Stimulated activated CD4-positive, alpha-beta T cell treated with anti-CD3 and anti-CD28 coated beads, Interleukin-1b, Interleukin-23, amount 100 ng/mL, for 48 hours (primary cell): ENCODE measurements around the gene CAT.

ENCODE experiments used
- DNase-seq: peaks from one replicate; pipeline ENCODE4 v3.0.0-alpha.2; 2020

Gene CAT

DNA sequence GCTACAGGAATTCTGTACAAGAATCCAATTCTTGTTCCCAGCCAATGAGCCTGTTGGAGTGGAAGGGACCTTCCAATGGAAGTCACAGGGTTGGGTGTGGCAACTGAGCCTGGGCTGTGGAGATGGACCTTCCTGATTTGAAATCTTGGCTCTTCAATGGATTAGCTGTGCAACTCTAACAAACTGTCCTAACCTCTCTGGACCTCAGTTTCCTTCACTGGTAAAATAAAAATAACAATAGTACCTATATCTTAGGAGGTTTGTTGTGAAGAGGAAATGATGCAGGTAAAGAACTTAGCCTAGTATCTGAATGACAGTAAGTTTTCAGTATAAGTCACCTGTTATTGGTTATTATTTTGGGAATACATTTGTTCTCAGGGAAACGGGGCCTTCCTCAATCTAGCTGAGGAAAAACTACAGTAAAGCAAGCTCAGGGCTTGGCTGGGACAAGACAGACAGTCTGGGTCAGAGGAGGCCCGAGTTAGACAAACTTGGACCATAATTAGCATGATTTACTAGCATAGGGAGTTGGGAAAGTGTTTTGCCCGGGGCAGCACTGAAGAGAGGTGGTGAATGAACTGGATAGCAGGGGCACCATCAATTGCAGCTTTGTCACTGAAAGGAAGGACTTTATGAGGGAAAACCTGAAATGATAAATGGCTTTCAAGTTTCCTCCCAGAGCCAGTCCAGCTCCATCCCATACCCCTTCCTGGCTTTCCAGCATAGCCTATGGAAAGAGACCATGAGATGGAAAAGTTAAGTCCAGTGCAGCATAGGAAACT lies 61.2 kb downstream of the CAT start:
- DNase-seq: no peak

DNA sequence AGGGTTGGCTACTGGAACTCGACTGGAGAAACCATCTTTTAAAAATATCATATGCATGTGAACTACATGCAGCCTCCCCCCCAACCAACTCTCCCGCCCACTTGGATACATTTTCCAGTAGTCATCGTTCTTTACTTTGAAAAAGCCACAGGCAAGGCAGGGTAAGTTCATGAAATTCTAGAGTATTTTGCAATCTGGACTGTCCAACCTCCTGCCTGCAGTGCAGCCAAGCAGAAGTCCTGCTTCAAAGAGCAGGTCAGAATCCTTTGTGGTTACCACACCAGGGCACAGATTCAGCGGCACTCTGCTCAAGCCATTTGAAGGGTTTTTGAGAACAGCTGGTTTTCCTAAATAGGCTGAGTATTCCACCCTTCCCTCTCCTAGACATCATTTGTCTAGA lies 62.8 kb downstream of the CAT start:
- DNase-seq: no peak

DNA sequence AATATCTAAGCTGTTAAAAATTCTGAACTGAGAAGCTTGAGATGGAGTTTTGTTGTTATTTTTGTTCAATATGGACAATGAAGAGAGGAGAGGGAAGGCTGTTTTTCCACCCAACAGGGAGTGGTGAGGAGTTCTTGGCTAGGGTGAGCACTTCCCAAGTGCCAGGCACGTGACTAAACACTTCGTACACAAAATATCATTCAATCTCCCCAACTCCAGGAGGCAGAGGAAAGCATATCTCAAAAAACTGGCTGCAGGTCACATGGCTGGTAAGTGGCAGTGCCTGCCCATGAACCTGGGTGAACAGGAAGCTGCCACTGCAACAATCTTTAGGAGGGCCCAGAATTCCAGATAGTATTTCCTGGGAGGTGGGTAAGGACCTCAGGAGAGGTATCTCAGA lies 63.2 kb downstream of the CAT start:
- DNase-seq: no peak

DNA sequence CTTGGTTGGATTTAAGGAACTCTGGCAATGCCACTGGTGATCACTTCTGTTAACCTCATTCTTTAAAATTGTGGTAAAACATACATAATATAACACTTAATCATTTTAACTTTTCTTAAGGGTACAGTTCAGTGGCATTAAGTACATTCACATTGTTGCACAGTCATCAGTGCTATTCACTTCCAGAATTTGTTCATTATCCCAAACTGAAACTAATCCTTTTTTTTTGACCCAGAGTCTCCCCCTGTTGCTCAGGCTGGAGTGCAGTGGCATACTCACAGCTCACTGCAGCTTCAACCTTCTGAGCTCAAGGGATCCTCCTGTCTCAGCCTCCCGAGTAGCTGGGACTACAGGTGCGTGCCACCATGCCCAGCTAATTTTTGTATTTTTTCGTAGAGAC lies 64.2 kb downstream of the CAT start:
- no peak for DNase-seq

DNA sequence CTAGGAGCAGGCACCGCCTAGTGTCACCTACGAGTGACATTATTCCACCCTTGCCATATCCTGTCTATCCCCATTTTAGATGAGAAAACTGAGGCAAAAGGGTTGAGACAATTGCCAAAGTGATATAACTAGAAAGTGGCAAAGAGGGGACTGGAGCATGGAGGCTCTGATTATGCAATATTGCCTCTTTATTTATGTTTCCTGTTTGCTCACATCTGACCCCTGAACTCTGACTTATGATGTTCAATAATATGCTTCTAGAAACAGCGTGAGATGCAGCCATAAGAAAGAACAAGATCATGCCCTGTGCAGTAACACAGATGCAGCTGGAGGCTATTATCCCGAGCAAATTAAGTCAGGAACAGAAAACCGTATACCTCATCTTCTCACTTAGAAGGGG lies 67.1 kb downstream of the CAT start:
- no peak for DNase-seq

DNA sequence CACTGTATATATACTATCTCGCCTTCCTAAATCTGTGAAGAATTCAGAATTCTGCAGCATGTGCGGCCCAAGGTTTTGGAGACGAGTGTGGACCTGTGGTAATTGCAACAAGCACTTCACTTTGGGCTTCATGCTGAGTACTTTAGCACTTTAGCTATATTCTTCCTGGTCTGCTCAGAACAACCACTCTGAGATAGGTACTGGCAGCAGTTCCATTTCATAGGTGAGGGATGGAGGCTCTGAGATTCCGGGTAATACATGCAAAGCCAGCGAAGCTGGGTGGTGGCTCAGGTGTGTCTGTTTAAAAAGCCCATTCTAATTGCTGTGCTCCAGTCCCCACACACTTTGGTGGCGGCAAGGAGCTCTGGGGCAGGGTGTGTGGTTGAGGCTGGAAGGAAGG lies 68.4 kb downstream of the CAT start:
- DNase-seq: no peak

DNA sequence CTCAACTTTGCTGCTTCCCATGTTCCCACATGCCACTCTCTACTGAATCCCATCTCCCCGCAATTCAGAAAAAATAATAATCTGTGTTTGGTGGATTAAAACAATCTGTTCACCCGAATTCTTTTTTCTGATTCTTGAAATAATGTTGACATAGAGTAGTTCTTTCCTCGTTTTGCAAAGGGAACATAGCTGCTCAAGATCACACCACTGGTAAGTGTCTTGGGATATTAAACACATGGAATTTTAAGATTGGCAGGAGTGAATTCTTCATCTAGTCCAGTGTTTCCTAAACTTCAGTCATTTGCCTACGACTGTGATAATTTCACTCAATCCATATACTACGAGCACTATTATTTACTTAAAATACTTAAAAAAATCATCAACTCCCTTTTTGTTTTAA lies 68.9 kb downstream of the CAT start:
- DNase-seq: no peak

DNA sequence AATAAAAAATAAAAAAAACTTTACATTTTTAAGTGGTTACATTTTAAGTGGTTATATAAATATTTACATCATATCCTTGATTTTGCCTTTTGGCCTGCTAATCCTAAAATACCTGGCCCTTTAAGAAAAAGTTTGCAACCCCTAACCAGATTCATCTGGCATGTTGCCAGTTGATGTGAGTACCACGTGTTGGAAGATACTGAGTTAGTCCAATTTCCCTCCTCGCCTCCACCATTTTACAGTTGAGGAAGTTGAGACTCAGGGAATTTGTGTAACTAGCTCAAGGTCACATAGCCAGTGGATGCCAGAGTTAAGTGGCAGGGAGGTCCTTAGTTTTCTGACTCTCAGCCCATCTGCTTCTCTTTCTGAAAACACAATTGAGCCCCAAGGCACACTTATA lies 69.8 kb downstream of the CAT start:
- no peak for DNase-seq

DNA sequence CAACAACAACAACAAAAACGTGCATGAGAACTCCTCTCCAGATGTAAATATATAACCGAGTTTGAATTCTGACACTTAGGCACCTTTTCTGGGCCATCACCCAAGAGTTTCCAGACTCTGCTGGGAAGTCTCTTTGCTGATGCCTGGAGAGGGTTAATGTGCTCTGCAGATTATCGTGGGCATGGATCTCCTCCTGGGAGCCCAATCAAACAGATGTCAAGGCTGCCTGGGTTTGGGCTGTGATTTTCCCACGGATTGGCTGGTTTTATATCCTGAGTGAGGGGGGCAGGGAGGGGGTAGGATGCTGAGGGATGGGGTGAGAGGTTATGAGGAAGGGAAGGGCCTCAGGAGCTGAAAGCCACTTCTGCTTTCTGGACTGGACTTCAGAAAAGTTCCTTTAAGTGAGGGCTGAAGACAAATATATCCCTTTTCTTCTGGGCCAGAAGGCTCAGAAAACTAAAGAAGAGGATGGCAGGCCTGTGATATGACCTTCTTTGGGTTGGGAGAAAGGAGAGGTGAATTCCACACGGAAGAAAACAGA lies 70.7 kb downstream of the CAT start:
- DNase-seq: no peak

DNA sequence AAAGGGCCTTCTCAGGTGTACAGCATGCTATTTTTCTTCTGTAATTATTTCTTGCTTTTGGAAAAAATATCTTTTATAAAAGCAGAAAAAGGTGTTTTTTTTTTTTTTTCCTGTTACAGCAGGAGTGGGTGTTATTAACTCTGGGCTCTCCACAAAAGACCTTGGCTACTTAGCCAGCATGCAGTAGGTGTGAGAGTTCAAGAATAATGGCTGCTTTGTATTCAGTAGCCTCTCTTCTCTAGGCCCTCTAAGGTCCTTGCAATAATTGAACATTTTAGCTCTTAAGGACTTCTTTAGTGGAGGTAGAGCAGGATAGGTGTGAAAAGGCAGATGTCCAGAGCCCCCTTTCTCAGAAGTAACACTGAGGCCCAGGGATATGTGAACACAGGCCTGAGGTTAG lies 71.5 kb downstream of the CAT start:
- DNase-seq: no peak

DNA sequence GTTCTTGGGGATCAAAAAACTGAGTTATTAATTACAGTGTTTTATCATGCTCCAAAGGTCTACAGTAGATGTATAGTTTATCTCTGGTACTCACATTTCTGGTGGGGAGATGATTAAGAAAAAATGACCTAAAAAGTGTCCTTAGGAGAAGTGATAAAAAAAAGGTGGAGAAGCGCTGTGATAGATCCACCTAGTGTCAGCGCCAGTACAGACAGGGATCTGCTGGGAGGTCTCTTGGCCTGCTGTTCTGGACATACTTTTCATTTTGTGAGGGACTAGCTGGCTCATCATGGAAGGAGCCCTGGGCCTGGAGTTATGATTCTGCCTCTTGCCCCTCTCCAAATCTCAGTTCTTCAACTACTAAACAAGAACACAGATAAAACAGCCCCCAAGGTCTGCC lies 71.9 kb downstream of the CAT start:
- no peak for DNase-seq

DNA sequence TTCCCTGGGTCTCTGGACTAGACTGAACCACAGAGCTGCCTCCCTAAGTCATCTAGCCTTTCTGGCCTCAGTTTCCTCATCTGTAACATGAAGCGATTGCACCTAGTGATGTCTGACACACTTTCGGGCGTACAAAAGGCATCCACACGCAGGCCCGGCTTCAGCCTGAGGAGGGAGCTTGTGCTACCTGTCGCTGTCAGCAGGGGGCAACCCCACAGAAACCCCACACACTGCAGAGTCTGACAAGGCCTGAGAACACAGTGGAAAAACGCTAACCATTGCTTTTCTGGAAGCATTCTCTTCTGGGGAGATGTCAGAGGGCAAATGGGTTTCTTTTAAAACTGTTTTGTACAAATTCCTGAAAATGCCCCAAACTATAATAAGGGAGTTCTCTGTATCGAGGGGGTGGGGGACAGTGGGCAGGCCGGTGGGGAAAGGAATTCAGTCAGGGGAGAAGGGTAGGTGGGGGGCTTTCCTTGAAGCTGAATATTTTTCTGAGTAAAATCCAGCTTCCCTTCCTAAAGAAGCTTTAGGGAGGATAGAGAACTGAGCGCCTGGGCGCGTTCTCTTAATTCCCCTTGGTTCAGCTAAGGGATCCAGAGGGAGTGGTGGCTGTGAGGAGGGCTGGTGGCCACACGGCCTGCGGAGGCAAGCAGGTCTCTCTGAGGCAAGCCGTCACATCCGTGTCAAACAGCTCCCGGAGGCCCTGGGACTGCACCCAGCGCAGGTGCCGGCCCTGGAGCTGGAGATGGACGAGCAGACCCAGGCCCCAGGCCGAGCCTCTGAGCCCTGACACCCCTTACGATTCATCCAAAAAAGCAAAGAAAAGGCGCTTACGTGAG lies 74.3 kb downstream of the CAT start:
- peak; percentile 62 for DNase-seq

DNA sequence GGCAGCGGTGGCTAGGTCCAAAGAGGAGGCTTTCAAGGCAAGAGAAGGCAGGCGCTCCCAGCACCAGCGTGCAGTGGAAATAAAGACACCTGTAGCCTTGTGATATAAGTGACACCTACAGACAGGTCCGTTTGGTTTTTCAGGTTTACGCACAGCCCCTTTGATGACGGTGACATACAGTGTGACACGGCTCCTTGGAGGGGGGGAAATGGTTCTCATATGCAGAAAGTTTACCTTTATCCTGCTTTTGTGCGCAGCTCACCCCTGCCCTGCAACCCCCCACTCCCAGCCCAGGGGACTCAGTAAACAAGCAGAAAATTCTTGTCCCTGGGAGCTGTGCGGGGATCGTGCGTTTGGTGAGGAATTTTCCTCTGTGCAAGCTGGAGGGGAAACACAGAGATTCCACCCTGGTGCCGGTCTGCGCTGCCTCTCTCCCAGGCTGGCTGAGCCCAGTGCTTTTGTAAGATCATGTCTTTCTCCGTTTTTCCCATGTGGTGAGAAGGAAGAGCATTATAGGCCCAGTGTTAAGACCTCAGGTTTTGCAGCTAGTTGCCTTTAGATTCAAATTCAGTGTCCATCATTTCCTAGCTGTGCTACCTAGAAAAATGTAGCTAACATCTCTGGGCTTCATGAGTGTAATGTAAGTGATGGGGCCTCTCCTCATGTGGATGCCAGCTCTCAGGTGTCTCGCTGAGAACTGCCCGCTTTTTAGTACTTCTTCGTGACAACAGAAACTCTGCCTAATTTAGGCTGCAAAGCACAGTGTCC lies 75.1 kb downstream of the CAT start, which contains the start of gene ELF5:
ELF5 (minus strand) TSS at position 113 of the 768 bp plus-strand sequence. CDS start 8,045 bp downstream, outside the sequence.
- DNase-seq: no peak

DNA sequence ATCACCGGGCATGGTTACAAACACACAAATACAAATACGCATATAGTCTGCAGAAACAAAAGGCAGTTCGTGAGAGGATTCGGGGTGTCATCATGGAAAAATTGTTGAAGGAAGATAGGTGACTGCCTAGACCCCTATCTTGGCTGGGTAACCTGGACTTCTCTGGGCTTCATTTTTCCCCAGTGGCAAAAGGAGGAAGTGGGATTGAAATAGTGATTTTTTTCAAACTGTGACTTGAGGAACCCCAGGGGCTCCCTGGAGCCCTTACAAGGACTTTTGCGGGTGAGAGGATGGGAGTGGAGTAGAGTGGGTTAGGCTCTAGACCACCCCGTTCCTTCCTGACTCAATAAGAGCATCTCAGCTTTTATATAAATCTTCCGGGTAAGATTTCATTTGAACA lies 75.9 kb downstream of the CAT start:
- no peak for DNase-seq

DNA sequence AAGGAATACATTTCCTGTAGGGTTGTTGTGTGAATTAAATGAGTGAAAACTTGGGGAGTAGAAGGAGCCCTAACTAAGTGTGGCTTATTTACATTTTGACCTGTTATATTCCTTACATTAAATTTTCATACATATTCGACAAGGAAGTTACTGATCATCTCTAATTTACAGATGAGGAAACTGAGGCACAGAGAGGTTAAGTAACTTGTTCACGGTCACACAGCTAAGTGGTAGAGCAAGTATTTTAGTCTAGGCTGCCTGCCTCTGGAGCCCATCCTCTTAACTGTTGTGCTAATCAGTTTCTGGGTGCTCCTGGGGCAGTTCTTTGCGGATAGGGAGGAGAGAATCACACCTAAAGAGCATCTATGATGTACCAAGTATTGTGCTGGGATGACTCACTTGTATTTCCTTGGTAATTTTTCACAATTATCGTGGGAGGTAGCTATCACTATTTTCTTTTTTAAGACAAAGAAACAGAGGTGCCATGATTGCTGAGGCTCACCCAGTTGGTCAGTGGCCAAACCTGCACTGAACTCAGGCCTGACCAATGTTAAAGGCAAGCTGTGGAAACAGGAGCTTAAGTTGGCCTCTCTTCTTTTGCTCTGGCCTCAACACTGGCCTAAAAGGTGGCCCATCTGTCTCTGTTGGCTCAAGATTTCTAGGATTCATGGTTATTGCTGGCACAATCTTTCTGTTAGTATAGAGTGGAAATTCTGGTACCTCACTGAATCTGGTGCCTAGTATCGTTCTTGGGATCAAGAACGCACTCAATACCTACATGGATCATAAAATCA lies 77.7 kb downstream of the CAT start:
- DNase-seq: no peak

DNA sequence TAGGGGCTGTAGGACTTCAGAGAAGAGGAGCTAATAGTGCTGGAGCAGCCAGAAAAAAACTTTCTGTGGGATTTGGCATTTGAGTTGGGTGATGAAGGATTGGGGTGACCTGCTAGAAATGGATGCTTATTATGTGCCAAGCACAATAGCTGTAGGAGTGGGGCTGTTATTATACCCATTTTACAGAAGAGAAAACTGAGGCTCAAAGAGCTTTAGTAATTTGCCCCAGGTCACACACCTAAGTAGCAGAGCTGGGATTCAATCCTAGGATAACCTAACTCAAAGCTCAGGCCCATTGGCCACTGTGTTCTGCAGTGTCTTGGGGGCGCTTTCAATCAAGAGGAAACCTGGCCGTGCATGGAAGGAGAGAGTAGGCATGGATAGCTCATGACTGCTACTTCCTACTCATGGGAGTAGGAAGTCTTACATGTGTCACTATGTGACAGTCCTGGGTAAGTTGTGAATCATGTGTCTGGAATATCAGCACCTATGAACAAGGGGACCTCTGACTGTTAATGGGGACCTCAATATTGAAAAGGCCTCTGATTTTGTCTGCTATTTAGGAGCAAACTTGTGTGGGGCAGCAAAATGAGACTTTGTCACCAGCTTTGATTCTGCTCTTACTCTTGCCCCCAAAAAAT lies 81.0 kb downstream of the CAT start:
- no peak for DNase-seq

DNA sequence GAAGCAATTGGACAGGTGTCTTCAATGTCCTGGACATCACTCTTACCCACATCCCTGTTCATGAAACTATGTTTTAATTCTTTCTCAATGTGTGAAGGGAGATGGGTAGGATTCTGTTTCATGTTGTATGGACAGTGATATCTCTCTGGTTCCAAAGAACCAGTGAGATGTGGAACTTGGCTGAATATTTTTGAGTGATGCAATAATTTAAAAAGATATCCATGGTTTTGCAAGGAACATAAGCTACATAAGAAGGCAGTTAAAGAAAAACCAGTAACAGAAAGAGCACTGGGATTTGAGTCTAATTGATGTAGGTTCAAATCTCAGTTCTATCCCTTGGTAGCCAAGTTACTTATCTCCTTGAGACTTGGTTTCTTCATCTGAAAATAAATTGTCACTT lies 82.5 kb downstream of the CAT start:
- no peak for DNase-seq
